ENCODE measurements around the gene RELA. TPM values are rescaled to one million over a fixed set of nuclear protein-coding genes. Genes with fewer than 3 reads are reported as not detected.
"Not testable (repeated sequence)": the region's sequence is repeated elsewhere in the genome, so short reads cannot be mapped to it uniquely, and the experiment has no call there.

Gene RELA
- polyA plus RNA-seq, 2 of the 4 experiments (the other 2 are of a cell fraction), result 28.9 to 55.1 TPM

- not testable (repeated sequence) for H3K27ac ChIP-seq; H3K9me3 ChIP-seq; H3K4me3 ChIP-seq; DNase-seq (ENCODE audit: low read depth in 1 of 2, low spot score in 1 of 2); ATAC-seq; FAIRE-seq
- Histone ChIP-seq H3K4me1 (peaks cover 13% of the 10 kb centered on the region), H3K4me2 (peak overlapping the region; percentile 94; the same call in 2 of the 3 replicates)
- WGBS (ENCODE audit: missing lambda C conversion rate), result 93% methylated on average over 9 of the region's 9 CpGs
- POLR2A ChIA-PET, result interaction anchor here (3.4 kb wide), 1 partner anchor 8 kb away, joined by 27 read pairs; no protein-coding TSS in a partner anchor
- CTCF ChIA-PET, result interaction anchor here (0.7 to 1.5 kb wide), 2 partner anchors 35 to 45 kb away, joined by 3 read pairs; no protein-coding TSS in a partner anchor
These were observed 1.8 kb downstream of the RELA start for GRCh38 chr11:65660908-65661307.

GRCh38 chr11:65660038-65660437 lies 2.7 kb downstream of the RELA start:
- no peak for TF ChIP-seq EP300 (IDR thresholded peaks at IDR 0.05)
- 0 out of 2 replicates have a peak, but pooled peaks have one; percentile 0 for TF ChIP-seq POLR2A (IDR thresholded peaks at IDR 0.05; ENCODE audit: low read length)
- POLR2A ChIA-PET, result no interaction called here
- ATAC-seq, result no peak
- WGBS (ENCODE audit: missing lambda C conversion rate), result 89% methylated on average over 9 of the region's 9 CpGs
- H3K4me1 ChIP-seq, result peaks cover 13% of the 10 kb centered on the region
- no peak overlapping the region for H3K4me3 ChIP-seq
- no peak for DNase-seq (ENCODE audit: low read depth in 1 of 2, low spot score in 1 of 2)
- no peak overlapping the region for H3K27ac ChIP-seq
- no peak overlapping the region for H3K4me2 ChIP-seq
- no peaks in the 10 kb centered on the region for H3K9me3 ChIP-seq
- CTCF ChIA-PET, result interaction anchor here (1.2 to 1.5 kb wide), 4 partner anchors 34 to 229 kb away, joined by 3 to 5 read pairs (median 4); partner anchors contain the start of gene FIBP
- no peak for FAIRE-seq

DNA sequence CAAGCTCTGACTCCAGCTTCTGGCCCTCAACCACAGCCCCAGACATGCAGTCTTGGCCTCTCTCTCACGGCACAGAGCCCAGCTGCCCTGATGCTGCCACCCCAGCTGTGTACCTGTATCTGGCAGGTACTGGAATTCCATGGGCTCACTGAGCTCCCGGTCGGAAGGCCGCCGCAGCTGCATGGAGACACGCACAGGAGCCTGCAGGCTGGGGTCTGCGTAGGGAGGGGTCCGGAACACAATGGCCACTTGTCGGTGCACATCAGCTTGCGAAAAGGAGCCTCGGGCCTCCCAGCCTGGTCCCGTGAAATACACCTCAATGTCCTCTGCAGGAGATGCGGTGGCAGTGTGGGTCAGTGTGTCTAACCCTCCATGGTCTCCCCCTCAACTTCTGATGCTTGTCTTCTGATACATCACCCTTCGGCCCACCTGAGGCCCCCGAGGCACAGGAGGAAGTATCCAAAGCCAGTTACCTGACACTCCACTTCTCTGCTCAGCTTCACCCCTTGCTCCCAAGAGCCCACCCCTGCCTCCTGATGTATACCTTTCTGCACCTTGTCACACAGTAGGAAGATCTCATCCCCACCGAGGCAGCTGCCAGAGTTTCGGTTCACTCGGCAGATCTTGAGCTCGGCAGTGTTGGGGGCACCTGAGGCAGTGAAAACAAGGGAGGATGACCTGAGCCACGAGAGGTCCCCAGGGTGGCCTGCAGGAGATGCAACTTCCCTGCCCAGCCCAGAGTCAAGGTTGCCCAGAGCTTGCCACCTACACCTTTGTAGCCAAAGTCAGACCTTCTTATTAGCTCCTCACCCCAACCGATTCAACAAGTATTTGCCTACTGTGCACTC lies 4.3 kb downstream of the RELA start:
- ATAC-seq, result no peak
- ChIA-PET POLR2A (no interaction called here), CTCF (interaction anchor here (0.6 to 2.3 kb wide), 4 partner anchors 32 to 706 kb away, joined by 3 to 11 read pairs (median 4); no protein-coding TSS in a partner anchor)
- Histone ChIP-seq H3K4me3 (no peak overlapping the region), H3K4me1 (peaks cover 10% of the 10 kb centered on the region; the same call in 2 of the 3 replicates), H3K9me3 (no peaks in the 10 kb centered on the region), H3K27ac (no peak overlapping the region), H3K4me2 (no peak overlapping the region)
- no peak for FAIRE-seq
- TF ChIP-seq KDM5A (IDR thresholded peaks at IDR 0.05) (no peak), MYC (IDR thresholded peaks at IDR 0.05; ENCODE audit: borderline replicate concordance, low read length) (no peak), JUNB (IDR thresholded peaks at IDR 0.05) (no peak), NPAS2 (CRISPR knock-in tag; IDR thresholded peaks at IDR 0.05; ENCODE audit: borderline replicate concordance) (no peak), EHF (CRISPR knock-in tag; IDR thresholded peaks at IDR 0.05) (no peak), HEYL (CRISPR knock-in tag; IDR thresholded peaks at IDR 0.05) (no peak), HOXB13 (CRISPR knock-in tag; IDR thresholded peaks at IDR 0.05; ENCODE audit: low read depth) (no peak), JUN (IDR thresholded peaks at IDR 0.05) (no peak), EP300 (IDR thresholded peaks at IDR 0.05) (no peak), CHD2 (IDR thresholded peaks at IDR 0.05; ENCODE audit: low read length, partially characterized antibody) (no peak), MAFK (IDR thresholded peaks at IDR 0.05; ENCODE audit: partially characterized antibody) (no peak), HOXA7 (CRISPR knock-in tag; IDR thresholded peaks at IDR 0.05) (no peak), MAZ (IDR thresholded peaks at IDR 0.05; ENCODE audit: borderline replicate concordance, low read depth, low read length) (no peak), TFCP2L1 (CRISPR knock-in tag; IDR thresholded peaks at IDR 0.05) (no peak)
- TF ChIP-seq, protein P1, sequence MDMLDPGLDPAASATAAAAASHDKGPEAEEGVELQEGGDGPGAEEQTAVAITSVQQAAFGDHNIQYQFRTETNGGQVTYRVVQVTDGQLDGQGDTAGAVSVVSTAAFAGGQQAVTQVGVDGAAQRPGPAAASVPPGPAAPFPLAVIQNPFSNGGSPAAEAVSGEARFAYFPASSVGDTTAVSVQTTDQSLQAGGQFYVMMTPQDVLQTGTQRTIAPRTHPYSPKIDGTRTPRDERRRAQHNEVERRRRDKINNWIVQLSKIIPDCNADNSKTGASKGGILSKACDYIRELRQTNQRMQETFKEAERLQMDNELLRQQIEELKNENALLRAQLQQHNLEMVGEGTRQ (IDR thresholded peaks at IDR 0.05), result no peak
- TF ChIP-seq, protein P2, sequence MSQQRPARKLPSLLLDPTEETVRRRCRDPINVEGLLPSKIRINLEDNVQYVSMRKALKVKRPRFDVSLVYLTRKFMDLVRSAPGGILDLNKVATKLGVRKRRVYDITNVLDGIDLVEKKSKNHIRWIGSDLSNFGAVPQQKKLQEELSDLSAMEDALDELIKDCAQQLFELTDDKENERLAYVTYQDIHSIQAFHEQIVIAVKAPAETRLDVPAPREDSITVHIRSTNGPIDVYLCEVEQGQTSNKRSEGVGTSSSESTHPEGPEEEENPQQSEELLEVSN (IDR thresholded peaks at IDR 0.05; ENCODE audit: borderline replicate concordance, low read depth), result no peak
- TF ChIP-seq, protein P3, sequence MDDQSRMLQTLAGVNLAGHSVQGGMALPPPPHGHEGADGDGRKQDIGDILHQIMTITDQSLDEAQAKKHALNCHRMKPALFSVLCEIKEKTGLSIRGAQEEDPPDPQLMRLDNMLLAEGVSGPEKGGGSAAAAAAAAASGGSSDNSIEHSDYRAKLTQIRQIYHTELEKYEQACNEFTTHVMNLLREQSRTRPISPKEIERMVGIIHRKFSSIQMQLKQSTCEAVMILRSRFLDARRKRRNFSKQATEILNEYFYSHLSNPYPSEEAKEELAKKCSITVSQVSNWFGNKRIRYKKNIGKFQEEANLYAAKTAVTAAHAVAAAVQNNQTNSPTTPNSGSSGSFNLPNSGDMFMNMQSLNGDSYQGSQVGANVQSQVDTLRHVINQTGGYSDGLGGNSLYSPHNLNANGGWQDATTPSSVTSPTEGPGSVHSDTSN (IDR thresholded peaks at IDR 0.05), result no peak
- 93% methylated on average over 21 of the region's 21 CpGs for WGBS (ENCODE audit: missing lambda C conversion rate)
- DNase-seq (ENCODE audit: low read depth in 1 of 2, low spot score in 1 of 2), result no peak
